Kasumi-1 (cell line): ENCODE measurements around the gene NEURL1.
"Not testable (repeated sequence)": the region's sequence is repeated elsewhere in the genome, so short reads cannot be mapped to it uniquely, and the experiment has no call there.

ENCODE experiments used
- DNase-seq, 2 experiments: peaks; one replicate each; lab custom pipeline; 2025; lab: John Stamatoyannopoulos, UW

Gene NEURL1

DNA sequence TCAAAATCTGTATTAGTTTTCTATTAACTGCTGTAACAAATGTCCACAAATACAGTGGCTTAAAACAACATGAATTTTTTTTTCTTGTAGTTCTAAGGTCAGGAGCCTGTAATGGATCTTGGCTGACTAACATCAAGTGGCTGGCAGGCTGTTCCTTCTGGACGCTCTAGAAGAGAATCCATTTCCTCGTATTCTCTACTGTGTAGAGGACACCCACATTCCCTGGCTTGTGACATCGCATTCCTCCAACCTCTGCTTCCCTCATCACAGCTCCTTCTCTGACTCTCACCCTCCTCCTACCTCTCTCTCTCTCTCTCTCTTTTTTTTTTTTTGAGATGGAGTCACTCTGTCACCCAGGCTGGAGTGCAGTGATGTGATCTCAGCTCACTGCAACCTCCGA is 30.0 kb upstream of the NEURL1 start:
- no peak for DNase-seq

- DNase-seq, result no peak
Observed at GRCh38 chr10:103465411-103466179, 27.9 kb upstream of the NEURL1 start.

DNA sequence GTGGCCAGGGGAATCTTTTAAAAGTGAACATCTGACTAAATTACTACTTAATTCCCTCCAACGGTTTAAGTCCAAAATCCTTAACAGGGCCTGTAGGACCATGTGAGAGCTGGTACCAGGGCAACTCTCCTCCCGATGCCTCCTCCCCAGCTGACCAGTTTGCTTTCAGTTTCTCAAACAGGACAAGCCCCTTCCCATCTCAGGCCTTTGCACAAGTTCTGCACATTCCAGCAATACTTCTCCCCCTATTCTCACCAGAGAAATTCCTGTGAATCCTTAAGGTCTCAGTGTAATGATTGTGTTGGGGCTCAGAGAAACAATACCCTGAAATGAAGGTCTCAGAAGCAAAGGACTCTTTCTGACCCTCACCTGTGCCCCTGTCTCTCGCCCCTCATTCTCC is 26.8 kb upstream of the NEURL1 start:
- no peak for DNase-seq

DNA sequence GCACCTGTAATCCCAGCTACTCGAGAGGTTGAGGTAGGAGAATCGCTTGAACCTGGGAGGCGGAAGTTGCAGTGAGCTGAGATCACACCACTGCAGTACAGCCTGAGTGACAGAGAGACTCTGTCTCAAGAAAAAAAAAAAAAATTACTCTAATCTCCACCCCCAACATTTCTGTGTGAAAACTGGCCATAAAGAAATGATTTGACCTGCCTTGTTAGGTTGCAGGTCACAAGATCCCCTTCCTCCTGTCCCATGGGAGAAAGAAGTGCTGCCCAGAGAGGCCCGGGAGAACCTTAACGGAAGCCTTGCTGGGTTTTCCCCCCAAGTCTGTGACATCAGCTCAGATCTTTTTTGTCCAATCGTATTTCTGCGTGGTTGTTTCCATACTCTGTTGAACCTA is 26.1 kb upstream of the NEURL1 start:
- DNase-seq, result no peak

DNA sequence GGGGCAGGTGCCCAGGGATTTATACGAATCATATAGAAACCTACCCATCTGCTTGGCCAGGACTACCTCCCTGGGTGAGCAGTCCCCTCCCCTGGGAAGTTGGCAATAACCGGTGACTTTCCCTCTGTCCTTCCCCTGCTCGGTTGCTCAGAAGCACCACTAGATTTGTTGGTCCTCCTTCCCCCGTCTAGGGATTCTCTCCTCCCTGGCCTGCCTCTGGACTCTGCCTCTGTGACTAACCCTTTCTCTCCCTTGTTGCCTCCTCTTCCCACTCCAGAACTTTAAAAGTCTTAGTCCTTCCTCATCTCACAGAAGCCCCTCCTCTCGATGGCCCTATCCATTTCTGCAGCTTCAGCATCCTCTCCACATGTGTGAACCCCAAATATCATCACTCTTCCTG is 24.3 kb upstream of the NEURL1 start:
- no peak for DNase-seq

DNA sequence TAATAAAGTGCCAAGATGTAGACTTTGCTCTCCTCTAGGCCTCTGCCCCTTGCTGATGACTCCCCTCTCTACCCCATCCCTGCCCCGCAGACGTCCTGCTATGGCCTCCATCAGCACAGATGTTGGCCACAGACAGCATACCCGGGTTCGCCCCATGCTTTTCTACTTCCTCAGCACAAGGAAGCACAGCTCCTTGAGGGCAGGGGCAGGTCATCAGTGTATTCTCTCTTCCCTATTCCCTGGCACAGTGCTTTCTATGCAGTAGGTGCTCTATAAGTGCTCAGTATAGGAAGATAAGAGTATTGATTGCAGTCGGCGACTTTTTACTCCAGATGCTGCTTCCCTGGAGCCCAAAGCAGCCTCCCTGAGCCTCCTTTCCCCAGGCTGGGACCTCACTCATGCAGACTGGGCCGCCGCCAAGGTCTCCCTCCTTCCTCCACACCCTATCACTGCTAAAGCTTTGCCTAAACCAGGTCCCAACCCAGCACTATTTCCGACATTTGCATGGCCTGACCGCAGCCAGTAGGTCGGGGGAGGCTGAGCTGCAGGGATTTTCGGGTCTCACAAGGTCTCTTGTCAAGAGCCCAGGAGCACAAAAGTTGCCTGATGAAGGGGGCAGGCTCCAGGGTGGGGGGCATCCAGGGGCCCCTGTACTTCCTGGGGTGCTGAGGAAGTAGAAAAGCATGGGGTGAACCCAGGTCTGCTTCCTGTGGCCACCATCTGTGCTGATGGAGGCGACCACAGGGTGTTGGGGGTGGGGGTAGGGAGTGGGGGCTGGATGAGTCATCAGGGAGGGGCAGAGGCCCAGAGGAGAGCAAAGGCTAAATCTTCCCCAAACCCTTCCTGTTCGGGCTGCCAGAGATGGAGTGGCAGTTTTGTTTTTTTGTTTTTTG is 22.5 kb upstream of the NEURL1 start:
- DNase-seq, result peak; percentile 99 to 100

DNA sequence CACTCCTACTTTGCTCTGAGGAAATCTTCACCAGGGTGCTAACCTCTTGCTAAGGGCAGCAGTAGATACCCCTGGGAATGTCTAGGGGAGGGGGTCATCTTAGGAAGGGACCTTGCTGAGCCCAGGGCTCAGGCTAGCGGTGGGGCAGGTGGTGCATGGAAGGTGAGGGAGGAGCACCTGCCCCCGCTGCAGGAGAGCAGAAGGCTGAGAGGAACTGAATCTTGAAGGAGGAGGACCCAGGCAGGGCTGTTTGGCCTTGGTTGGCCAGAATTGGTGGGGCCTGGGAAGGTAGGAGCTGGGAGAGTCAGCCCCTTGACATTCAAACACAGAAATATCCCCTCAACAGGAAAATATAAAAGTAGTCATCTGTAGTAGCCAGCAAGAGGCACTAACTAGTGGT is 21.5 kb upstream of the NEURL1 start:
- DNase-seq, result peak; percentile 37 to 40

DNA sequence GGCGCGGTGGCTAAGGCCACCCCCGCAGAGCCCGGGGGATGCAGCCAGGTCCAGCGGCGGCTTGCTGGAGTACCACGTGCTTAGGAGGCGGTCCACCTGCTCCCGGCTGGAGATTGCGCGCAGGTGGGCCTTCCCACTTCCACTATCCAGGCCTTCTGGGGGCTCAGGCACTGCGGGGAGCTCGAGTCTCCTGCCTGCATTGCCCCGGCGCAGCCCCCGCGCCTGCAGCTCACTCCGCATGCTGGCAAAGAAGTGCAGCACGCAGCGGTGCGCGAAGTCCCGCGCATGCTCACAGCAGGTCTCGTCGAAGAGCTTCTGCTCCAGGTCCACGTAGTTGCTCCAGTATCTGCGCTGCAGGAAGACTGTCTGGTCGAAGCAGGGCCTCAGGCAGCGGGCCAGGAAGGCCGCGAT is 20.2 kb upstream of the NEURL1 start:
- DNase-seq, result no peak

DNA sequence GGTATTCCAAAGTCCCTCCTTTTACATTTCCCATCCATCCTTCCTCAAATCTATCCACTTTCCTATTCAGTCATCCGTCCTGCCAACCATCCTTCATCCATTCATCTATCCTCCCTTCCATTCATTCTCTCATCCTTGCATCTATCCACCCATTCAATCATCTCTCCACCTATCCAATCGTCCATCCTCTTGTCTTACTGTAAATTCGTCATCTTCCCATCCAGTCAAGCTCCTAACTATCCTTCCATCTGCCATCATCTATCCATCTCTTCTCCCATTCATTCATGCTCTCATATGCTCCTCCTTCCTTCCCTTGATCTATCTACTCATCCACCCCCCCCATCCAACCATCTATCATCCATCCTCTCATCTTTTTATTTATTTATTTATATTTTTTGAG is 19.4 kb upstream of the NEURL1 start:
- no peak for DNase-seq

DNA sequence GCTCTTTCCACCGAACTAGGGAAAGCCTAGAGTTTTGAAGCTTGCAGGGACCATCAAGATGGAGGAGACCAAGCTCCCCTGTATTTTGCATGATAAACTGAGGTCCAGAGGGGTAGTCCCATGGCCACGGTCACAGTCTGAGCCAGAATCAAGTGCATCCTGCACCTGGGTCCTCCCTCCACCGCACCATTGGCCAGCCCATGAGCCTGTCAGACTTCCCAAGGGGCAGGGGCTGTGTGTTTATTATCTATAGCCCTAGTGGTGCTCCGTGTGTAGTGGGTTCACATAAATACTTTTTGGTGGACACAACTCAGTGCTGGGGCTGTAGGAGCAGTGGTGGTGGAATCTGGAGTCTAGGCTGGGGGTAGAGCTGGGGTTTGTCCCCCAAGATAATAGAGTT is 18.1 kb upstream of the NEURL1 start:
- DNase-seq, result no peak

DNA sequence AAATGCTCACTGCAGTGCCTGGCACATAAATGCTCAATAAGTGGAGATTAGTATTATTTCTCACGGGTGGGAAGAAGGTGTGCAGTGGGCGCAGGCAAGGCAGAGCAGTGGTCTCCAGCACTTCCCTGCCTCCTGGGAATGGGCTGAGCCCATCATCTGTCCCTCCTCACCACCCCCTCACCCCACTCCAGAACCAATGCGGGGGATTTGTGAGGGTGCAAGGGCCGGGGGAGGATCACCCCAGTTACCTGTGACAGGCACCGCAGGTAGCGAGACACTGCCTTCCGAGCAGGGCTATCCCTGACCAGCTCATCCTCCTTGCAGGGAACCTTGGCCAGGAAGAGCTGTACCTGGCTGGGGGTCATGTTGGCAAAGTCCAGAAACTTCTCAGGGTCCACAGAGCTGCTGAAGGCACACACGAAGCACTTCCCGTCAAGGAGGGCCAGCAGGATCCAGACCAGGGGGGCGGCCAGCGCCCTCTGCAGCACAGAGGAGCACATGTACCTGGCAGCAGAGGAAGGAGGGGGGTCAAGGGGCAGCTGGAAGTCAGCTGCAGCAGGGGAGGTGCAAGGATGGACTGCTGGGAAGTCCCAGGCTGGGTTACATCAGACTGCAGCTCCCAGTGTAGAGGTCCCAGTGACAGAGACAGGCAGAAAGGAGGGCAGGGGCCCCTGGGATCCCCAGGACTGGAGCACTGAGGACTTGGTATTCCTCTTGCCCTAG is 17.3 kb upstream of the NEURL1 start:
- DNase-seq, result peak; percentile 49 to 51

GRCh38 chr10:103478671-103479070 is 14.8 kb upstream of the NEURL1 start:
- no peak for DNase-seq

- DNase-seq, result no peak
Observed at GRCh38 chr10:103479135-103479534, 14.4 kb upstream of the NEURL1 start, which contains the start of gene CALHM3. TSS of gene CALHM3 (minus strand) at chr10:103479240. CDS start at chr10:103479032, 208 bp downstream.

- DNase-seq, result no peak
Observed at GRCh38 chr10:103480521-103480920, 13.0 kb upstream of the NEURL1 start.

GRCh38 chr10:103481974-103482531 is 11.5 kb upstream of the NEURL1 start:
- peak; percentile 98 to 99 for DNase-seq

DNA sequence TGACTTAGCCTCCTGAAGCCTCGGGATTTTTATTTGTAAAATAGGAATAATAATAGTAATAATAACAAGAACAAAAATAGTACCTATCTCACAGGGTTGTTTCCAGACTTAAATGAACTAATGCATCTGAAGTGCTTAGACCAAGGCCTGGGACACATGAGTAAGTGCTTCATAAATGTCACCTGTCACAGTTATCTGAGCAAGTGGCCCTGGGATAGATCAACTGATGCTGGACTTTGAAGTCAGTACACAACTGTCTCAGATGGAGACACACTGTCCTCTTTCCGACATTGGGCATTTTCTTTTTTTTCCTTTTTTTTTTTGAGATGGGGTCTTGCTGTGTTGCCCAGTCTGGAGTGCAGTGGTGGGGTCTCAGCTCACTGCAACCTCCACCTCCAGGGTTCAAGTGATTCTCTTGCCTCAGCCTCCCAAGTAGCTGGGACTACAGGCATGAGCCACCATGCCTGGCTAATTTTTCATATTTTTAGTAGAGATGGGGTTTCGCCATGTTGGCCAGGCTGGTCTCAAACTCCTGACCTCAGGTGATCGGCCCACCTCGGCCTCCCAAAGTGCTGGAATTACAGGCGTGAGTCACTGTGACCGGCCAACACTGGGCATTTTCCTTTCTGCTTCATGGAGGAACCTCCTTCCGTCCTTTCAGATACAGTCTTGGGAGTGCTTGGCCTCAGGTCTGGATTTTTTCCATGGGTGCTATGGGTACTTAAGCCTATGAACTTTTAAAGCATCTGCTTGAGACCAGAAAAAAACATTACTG is 6.7 kb upstream of the NEURL1 start:
- not testable (repeated sequence) for DNase-seq

GRCh38 chr10:103487410-103487708 is 6.1 kb upstream of the NEURL1 start:
- no peak for DNase-seq

DNA sequence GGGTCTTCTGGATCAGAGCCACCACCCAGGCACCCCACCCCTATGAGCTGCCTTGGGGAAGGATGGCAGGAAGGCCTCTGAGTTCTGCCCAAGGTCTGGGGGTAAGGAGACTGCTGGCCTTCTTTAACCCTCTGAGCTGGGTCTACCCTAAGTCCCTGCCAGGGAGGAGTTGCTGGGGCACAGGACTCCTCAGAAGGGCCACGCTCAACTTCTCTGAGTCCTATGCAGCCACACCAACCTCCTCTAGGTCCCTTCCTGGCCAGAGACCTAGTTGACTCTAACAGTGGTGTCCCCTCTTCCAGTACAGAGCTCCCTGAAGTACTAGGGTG is 2.6 kb upstream of the NEURL1 start:
- DNase-seq, result no peak

DNA sequence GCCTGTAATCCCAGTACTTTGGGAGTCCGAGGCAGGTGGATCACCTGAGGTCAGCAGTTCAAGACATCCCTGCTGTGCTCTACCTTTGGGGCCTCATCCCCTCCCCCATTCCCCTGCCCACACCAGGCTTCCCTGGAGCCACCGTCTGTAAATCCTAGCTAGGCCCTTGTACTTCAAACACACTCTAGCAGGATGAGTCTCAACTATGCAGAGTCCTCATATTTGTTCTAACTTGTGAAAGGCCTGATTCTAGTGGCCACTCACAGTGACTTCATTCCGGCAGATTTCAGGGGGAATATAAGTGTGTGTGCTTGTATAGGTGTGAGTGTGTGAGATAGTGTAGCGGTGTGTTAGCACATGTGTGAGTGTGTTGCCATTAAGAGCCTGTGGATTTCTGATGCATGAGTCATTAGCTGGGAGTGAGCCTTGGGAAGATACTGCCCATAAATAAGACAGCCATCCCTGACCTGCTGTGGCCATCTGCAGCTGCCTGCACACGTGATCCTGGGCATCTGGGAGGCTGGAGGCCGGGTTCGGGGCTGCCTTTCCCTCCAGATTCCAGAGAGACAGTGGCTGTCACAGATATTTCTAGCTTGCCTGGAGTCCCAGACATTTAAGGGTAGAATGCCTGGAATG is 1.7 kb upstream of the NEURL1 start:
- DNase-seq, result no peak

DNA sequence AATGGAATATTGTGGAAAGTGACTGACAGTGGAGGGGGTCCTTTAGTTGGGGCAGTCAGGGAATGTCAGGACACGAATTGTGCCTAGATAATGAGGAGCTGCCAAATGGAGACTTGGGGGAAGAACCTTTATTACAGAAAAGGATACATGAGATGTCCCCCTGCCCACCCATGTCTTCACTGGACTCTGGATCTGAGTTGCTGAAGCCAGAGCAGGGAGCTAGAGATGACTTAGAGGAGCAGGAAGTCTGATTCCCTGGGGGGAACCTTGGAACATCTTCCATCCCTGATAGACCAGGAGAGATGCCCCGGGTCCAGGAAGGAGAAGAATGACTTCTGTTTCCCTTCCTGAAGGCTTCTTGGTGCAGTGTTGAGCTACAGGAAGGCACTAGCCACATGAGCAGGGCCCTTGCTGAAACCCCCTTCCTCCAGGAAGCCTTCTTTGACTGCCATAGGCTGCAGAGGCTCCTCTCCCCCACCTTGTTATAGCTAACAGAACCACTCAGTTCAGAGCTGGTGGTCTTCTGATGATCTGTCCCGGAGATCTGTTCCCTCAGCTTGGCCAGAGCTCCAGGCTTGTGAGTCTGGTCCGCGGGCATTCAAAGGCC is 747 bp upstream of the NEURL1 start:
- no peak for DNase-seq
